ENCODE results near the gene SLC6A12. TPM values are rescaled to one million over a fixed set of nuclear protein-coding genes. Genes with fewer than 3 reads are reported as not detected.
"Not testable (repeated sequence)": the region's sequence is repeated elsewhere in the genome, so short reads cannot be mapped to it uniquely, and the experiment has no call there.

Gene SLC6A12
- total RNA-seq, 1 donor = not detected

- peak overlapping the region; percentile 48 for H3K4me3 ChIP-seq (ENCODE audit: low read depth, low read length)
- DNase-seq (ENCODE audit: low read depth) = peak; percentile 55
- peak; percentile 62 for TF ChIP-seq CTCF (IDR thresholded peaks at IDR 0.05; ENCODE audit: insufficient read depth, low read depth, low read length)
Measured at GRCh38 chr12:188910-189621, 24.9 kb downstream of the SLC6A12 start.

DNA sequence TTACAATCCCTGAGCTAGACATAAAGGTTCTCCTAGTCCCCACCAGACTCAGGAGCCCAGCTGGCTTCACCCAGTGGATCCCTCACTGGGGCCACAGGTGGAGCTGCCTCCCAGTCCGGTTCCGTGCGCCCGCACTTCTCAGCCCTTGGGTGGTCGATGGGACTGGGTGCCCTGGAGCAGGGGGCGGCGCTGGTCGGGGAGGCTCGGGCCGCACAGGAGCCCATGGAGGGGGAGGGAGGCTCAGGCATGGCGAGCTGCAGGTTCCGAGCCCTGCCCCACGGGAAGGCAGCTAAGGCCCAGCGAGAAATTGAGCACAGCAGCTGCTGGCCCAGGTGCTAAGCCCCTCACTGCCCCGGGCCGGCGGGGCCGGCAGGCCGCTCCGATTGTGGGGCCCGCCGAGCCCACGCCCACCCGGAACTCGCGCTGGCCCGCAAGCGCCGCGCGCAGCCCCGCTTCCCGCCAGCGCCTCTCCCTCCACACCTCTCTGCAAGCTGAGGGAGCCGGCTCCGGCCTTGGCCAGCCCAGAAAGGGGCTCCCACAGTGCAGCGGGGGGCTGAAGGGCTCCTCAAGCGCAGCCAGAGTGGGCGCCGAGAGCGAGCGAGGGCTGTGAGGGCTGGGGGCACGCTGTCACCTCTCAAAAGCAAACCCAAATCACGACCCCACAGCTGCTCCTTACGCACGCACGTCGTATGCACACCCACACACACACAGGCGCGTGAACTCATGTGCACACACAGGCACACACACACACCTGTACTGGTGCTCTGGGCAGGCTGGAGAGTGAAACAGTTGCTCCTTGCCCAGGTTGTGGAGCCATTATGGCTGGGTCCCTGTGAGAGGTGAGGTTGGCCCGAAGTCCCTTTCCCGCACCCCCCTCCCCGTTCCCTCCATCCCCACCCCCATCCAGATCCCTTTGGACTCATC is 25.7 kb downstream of the SLC6A12 start:
- H3K4me3 ChIP-seq (ENCODE audit: low read depth, low read length) = peak overlapping the region; percentile 48
- not testable (repeated sequence) for DNase-seq (ENCODE audit: low read depth)

- DNase-seq (ENCODE audit: low read depth) = no peak
- H3K4me3 ChIP-seq (ENCODE audit: low read depth, low read length) = no peak overlapping the region
- no peak for TF ChIP-seq CTCF (IDR thresholded peaks at IDR 0.05; ENCODE audit: insufficient read depth, low read depth, low read length)
Measured at GRCh38 chr12:186006-186625, 27.8 kb downstream of the SLC6A12 start.

GRCh38 chr12:185576-185955 is 28.4 kb downstream of the SLC6A12 start:
- no peak for TF ChIP-seq CTCF (IDR thresholded peaks at IDR 0.05; ENCODE audit: insufficient read depth, low read depth, low read length)
- no peak for DNase-seq (ENCODE audit: low read depth)
- no peak overlapping the region for H3K4me3 ChIP-seq (ENCODE audit: low read depth, low read length)

- no peak overlapping the region for H3K4me3 ChIP-seq (ENCODE audit: low read depth, low read length)
- TF ChIP-seq CTCF (IDR thresholded peaks at IDR 0.05; ENCODE audit: insufficient read depth, low read depth, low read length) = no peak
- no peak for DNase-seq (ENCODE audit: low read depth)
Measured at GRCh38 chr12:184811-185575, 29.0 kb downstream of the SLC6A12 start.

- no peak for TF ChIP-seq CTCF (IDR thresholded peaks at IDR 0.05; ENCODE audit: insufficient read depth, low read depth, low read length)
- peak; percentile 76 for DNase-seq (ENCODE audit: low read depth)
Measured at GRCh38 chr12:182381-182892, 31.5 kb downstream of the SLC6A12 start.

More at GRCh38 chr12:182381-182892, 31.5 kb downstream of the SLC6A12 start:
- no peak overlapping the region for H3K4me3 ChIP-seq (ENCODE audit: low read depth, low read length)

All from fibroblast of villous mesenchyme (primary cell).